Stomach smooth muscle (tissue), 2 donors: ENCODE results near the gene FAM3D.
"Not testable (repeated sequence)": the region's sequence is repeated elsewhere in the genome, so short reads cannot be mapped to it uniquely, and the experiment has no call there.

Experiments
- H3K27ac ChIP-seq: one replicate; pipeline ENCODE4 v1.7.0; 2013; ENCODE audit warnings: mild to moderate bottlenecking, low read length, inconsistent platforms
- H3K27me3 ChIP-seq, 2 donors: one replicate each; pipeline ENCODE4 v1.7.0; 2013; ENCODE audit warnings: low read length in 2 of 2; ENCODE audit not compliant: insufficient read depth in 2 of 2, control insufficient read depth in 1 of 2
- H3K36me3 ChIP-seq, 2 donors: one replicate each; pipeline ENCODE4 v1.7.0; 2013; ENCODE audit warnings: low read length in 2 of 2; ENCODE audit not compliant: control insufficient read depth in 2 of 2, insufficient read depth in 2 of 2
- H3K4me1 ChIP-seq: one replicate; pipeline ENCODE4 v1.7.0; 2013; ENCODE audit warnings: low read length; ENCODE audit not compliant: control insufficient read depth, insufficient read depth
- H3K4me3 ChIP-seq, 2 donors: one replicate each; pipeline ENCODE4 v1.7.0; 2013; ENCODE audit warnings: low read length in 2 of 2
- H3K9ac ChIP-seq, 2 donors: one replicate each; pipeline ENCODE4 v1.7.0; 2013; ENCODE audit warnings: low read length in 2 of 2, mild to moderate bottlenecking in 1 of 2
- H3K9me3 ChIP-seq, 2 donors: one replicate each; pipeline ENCODE4 v1.7.0; 2013; ENCODE audit warnings: low read length in 2 of 2; ENCODE audit not compliant: control insufficient read depth in 2 of 2
- donor health status: healthy.
- donor health status: Pancreatic carcinoma.

FAM3D gene

DNA sequence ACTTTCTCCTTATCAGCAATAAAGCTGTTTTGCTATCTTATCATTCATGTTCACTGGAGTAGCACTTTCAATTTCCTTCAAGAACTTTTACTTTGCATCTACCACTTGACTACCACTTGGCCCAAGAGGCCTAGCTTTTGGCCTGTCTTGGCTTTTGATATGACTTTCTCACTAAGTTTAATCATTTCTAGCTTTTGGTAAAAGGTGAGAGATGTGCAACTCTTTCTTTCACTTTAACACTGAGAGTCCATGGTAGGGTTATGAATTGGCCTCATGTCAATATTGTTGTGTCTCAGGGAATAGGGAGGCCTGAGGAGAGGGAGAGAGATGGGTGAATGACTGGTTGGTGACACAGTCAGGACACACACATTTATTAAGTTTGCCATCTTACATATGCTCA, 31.0 kb upstream of the FAM3D start:
- Histone ChIP-seq H3K36me3 (no peaks in the 10 kb centered on the region), H3K9me3 (no peaks in the 10 kb centered on the region), H3K4me1 (no peaks in the 10 kb centered on the region), H3K27me3 (no peaks in the 10 kb centered on the region), H3K4me3 (no peak overlapping the region), H3K27ac (no peak overlapping the region), H3K9ac (no peak overlapping the region)

DNA sequence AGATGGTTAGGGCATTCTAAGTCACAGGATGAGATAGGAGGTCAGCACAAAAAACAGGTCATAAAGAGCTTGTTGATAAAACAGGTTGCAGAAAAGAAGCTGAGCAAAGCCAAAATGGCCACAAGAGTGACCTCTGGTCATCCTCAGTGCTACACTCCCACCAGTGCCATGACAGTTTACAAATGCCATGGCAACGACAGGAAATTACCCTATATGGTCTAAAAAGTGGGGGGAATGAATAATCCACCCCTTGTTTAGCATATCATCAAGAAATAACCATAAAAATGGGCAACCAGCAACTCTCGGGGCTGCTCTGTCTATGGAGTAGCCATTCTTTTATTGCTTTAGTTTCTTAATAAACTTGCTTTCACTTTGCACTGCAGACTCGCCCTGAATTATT, 30.2 kb upstream of the FAM3D start:
- H3K4me1 ChIP-seq, H3K9ac ChIP-seq, H3K36me3 ChIP-seq, H3K27me3 ChIP-seq, H3K27ac ChIP-seq, H3K9me3 ChIP-seq, H3K4me3 ChIP-seq: not testable (repeated sequence)

DNA sequence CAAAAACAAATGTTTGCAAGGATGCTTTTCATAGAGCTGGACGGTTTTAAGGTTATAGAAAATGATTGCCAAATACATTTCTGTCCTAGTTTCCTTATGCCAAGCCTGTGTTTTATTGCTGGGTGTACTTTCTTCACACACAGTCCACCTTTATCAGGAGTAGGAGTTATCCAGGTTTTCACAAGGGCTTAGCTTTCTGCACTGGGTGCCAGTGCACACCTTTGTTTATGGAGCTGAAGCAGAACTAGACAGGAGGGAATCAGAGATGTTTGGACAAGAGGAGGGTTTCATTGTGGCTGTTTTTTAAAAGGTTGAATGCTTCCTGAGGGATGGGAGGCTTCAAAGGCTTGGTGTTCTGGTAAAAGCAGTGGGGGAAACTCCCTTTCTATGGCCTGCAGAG, 29.5 kb upstream of the FAM3D start:
- Histone ChIP-seq H3K36me3 (no peaks in the 10 kb centered on the region), H3K4me3 (no peak overlapping the region), H3K9ac (no peak overlapping the region), H3K9me3 (peaks cover 0 to 3% of the 10 kb centered on the region in 2 donors), H3K4me1 (no peaks in the 10 kb centered on the region), H3K27me3 (no peaks in the 10 kb centered on the region), H3K27ac (no peak overlapping the region)

DNA sequence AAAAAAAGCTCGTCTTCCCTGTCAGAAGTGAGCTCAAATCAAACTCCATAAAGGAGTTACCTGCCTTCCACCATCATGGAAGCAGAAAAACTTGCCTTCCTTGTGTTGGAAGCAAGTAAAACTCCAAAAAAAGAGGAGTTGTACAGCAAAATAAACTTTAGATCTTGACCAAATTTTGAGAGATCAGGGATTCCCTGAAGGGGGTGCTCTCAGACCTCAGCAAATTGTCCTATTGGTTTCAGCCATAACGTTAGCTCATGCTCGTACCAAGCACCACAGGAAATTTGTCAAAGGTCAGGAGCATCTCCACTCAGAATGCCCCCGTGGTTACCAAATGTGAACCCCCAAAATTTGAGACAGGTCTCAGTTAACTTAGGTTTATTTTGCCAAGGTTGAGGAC, 28.7 kb upstream of the FAM3D start:
- not testable (repeated sequence) for H3K4me3 ChIP-seq, H3K9me3 ChIP-seq, H3K4me1 ChIP-seq, H3K27me3 ChIP-seq, H3K27ac ChIP-seq, H3K9ac ChIP-seq, H3K36me3 ChIP-seq

DNA sequence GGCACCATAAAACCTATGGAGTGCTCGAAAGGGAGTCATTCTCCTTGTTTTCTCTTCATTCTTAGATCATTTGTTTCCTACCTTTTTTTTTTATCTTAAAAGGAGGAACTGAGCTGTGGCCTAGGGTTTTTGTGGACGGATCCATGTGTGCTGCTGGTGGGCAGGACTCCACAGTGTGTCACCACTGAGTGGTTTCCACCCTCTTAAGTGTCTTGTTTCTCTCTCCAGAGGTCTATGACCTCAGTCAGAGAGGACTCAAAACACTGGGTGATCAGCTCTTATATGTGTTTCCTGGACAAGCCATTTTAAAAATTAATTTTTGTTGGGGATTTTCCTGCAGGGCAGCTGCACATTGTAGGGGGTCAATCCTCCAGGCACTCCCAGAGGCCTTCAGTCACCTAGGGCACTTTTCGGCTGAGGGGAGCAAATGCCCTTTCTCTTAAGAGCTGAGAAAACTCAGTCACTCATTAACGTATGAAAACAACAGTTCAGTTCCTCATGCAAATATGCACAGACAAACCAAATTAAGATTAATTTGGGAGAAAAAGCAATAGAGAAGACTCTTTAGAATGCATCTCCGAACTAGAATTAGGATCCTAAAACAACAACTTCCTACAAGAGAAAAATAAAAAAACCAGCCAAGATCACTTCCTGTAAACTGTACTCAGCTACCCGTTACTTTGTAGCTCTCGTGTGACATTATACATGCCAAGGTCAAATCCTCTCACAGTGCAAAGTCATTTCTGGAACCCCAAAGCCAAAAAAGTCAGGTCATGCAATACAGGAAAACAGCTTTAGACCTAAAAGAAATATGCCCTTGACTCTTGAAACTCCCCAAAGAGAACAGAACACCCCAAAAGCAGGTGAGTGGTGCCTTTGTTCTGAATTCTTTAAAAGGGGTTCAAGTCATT, 27.6 kb upstream of the FAM3D start:
- Histone ChIP-seq H3K4me1 (no peaks in the 10 kb centered on the region), H3K9ac (no peak overlapping the region), H3K9me3 (peaks cover 0 to 3% of the 10 kb centered on the region in 2 donors), H3K4me3 (no peak overlapping the region), H3K36me3 (no peaks in the 10 kb centered on the region), H3K27me3 (no peaks in the 10 kb centered on the region), H3K27ac (no peak overlapping the region)

DNA sequence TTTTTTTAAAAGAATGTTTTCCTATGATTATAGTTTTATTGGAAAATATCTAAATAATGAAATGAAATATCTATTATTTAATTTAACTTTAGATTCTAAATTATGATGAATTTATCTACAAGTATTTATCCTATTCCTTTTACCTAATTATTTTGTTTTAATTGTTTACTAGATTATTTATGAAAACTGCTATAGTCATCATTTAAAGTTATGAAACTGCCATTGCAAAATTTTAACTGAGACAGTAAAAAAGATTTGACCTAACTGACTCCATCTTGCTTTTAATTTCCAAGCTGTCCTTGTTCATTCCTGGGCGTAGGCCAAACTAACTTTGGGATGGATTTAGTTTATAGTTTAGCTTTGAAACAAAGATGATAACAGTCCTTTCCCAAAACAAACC, 25.9 kb upstream of the FAM3D start:
- no peak overlapping the region for H3K4me3 ChIP-seq
- H3K36me3 ChIP-seq: no peaks in the 10 kb centered on the region
- no peaks in the 10 kb centered on the region for H3K4me1 ChIP-seq
- no peak overlapping the region for H3K9ac ChIP-seq
- peaks cover 0 to 3% of the 10 kb centered on the region in 2 donors for H3K9me3 ChIP-seq
- H3K27ac ChIP-seq: no peak overlapping the region
- H3K27me3 ChIP-seq: no peaks in the 10 kb centered on the region

DNA sequence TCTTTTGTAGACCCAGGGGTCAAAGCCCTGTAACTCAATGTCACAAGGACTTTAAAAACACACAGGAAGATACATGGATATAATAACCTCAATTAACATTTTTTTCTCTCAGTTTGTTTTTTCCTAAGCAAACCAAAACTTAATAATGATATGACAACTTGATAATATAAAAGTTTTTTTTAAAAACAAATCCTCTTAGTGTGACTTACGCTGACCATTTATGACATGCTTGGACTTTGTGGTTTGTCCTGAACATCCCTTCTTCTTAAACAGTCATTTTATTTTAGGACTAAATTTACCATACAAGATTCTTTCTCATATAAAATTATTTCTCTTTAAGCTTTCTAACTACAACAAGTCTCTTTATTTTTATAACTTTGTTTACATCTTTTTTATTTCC, 25.4 kb upstream of the FAM3D start:
- Histone ChIP-seq H3K27me3 (no peaks in the 10 kb centered on the region), H3K4me3 (no peak overlapping the region), H3K9ac (no peak overlapping the region), H3K27ac (no peak overlapping the region), H3K9me3 (peaks cover 0 to 3% of the 10 kb centered on the region in 2 donors), H3K4me1 (no peaks in the 10 kb centered on the region), H3K36me3 (no peaks in the 10 kb centered on the region)

DNA sequence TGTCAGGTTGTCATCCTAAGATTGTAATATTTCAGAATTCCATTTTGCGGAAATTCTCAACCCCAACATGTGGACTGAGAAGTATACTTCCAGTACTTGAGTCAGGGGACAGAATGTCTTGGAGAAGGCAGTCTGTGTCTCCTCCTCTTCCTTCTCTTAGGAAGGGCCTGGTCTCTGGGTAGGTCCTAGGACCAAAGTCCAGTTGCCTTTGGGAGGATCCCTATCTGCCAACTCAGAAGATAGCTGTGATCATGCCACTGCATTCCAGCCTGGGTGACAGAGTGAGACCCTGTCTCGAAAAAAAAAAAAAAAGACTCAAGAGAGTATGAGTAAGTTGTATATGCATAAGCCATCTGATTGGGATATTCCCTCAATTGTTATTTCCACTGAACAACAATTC, 23.9 kb upstream of the FAM3D start:
- Histone ChIP-seq H3K9me3 (peaks cover 0 to 3% of the 10 kb centered on the region in 2 donors), H3K27ac (no peak overlapping the region), H3K4me3 (no peak overlapping the region), H3K27me3 (no peaks in the 10 kb centered on the region), H3K36me3 (no peaks in the 10 kb centered on the region), H3K4me1 (no peaks in the 10 kb centered on the region), H3K9ac (no peak overlapping the region)

DNA sequence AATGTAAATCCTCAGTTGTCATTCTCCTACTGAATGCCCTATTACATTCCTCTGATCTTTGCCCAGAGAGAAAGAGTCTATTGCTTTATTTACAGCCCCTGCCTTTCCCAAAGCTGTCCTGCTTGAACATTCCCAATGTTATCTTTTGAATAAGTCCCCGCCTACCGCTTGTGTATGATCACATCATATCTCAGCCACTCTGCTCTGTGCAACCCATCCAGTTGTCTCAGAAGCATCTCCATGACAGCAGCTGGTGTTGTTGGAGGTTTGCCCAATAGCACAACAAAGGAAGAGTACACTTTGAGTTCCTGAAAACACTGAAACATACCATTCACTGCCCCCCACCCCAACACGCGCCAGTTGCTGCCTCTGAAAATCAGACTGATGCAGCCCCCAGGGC, 22.0 kb upstream of the FAM3D start:
- Histone ChIP-seq H3K4me3 (no peak overlapping the region), H3K9me3 (peaks cover 0 to 3% of the 10 kb centered on the region in 2 donors), H3K27ac (no peak overlapping the region), H3K36me3 (no peaks in the 10 kb centered on the region), H3K27me3 (no peaks in the 10 kb centered on the region), H3K9ac (no peak overlapping the region), H3K4me1 (no peaks in the 10 kb centered on the region)

DNA sequence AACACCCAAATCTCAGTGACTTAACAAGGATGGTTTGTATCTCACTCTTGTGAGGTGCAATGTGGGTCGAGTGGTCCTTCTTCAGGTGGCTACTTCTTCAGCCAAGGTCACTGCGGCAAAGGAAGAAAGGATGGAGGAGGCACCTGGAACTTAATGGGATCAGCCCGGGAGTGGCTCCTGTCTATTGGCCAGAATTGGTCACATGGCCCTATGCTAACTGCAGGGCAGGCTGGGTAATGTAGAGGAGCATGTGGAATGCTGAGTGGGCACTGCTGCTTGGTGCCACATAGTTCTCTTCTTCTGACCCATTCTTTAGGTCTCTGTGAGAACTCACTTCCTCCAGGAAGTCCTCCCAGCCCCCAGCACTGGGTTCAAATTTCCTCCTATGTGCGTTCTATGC, 20.3 kb upstream of the FAM3D start:
- no peak overlapping the region for H3K4me3 ChIP-seq
- H3K9ac ChIP-seq: no peak overlapping the region
- no peaks in the 10 kb centered on the region for H3K36me3 ChIP-seq
- H3K27ac ChIP-seq: no peak overlapping the region
- H3K27me3 ChIP-seq: no peaks in the 10 kb centered on the region
- H3K9me3 ChIP-seq: peaks cover 0 to 3% of the 10 kb centered on the region in 2 donors
- H3K4me1 ChIP-seq: no peaks in the 10 kb centered on the region

DNA sequence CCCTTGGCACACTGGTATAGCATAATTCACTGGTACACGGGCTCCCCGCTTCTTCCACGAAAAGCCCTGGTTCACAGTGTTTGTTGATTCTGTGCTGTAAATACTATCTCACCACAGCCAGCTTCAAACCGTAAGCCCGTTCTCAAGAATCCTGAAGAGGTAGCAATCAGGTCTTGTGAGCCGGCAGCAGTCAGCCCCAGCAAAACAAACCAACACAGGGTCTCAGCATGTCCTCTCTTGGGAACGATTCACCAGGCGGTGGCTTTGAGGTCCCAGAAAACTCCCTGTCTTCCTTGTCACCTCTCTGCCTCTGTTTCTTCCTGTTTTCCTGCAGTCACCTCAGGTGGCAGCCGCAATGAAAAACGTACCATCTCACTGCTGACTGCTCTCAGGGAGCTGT, 19.1 kb upstream of the FAM3D start:
- Histone ChIP-seq H3K4me1 (no peaks in the 10 kb centered on the region), H3K27ac (no peak overlapping the region), H3K9me3 (no peaks in the 10 kb centered on the region), H3K9ac (no peak overlapping the region), H3K36me3 (no peaks in the 10 kb centered on the region), H3K27me3 (no peaks in the 10 kb centered on the region), H3K4me3 (no peak overlapping the region)
